Keratinocyte (primary cell): ENCODE results near the gene HERC2. TPM values are rescaled to one million over a fixed set of nuclear protein-coding genes. Genes with fewer than 3 reads are reported as not detected.
"Not testable (repeated sequence)": the region's sequence is repeated elsewhere in the genome, so short reads cannot be mapped to it uniquely, and the experiment has no call there.

Source experiments
- DNase-seq: peaks from one replicate; pipeline ENCODE4 v3.0.0-alpha.2; 2011; ENCODE audit warnings: low read depth, missing footprints, low spot score
- FAIRE-seq: peaks from 2 replicates; lab custom pipeline; 2011; peaks lifted over from hg19 to GRCh38; lab: Jason Lieb, UNC
- H2AFZ ChIP-seq: 2 replicates; pipeline ENCODE4 v1.6.0; 2012; ENCODE audit warnings: low read length, control low read depth, inconsistent platforms; ENCODE audit not compliant: control insufficient read depth
- H3K27ac ChIP-seq: 2 replicates; pipeline ENCODE4 v1.5.1; 2011; ENCODE audit warnings: low read length; ENCODE audit not compliant: control insufficient read depth, insufficient read depth
- H3K27me3 ChIP-seq: 3 replicates; pipeline ENCODE4 v1.6.0; 2011; ENCODE audit warnings: low read length; ENCODE audit not compliant: control insufficient read depth, insufficient read depth; ENCODE audit errors: extremely low read depth
- H3K36me3 ChIP-seq, 2 experiments: 2 replicates in 1 of 2; 3 replicates in 1 of 2; pipeline ENCODE4 v1.5.1; 2011; ENCODE audit warnings: low read length in 2 of 2, mild to moderate bottlenecking in 1 of 2; ENCODE audit not compliant: control insufficient read depth in 2 of 2, insufficient read depth in 2 of 2; ENCODE audit errors: extremely low read depth in 1 of 2
- H3K4me1 ChIP-seq: 3 replicates; pipeline ENCODE4 v1.5.1; 2011; ENCODE audit warnings: low read length; ENCODE audit not compliant: control insufficient read depth, insufficient read depth; ENCODE audit errors: extremely low read depth
- H3K4me2 ChIP-seq: 3 replicates; pipeline ENCODE4 v1.6.0; 2011; ENCODE audit warnings: low read depth, low read length; ENCODE audit not compliant: control insufficient read depth, insufficient read depth; ENCODE audit errors: extremely low read depth
- H3K4me3 ChIP-seq, 3 experiments: fragments of 200-600 bp in 1 of 3; sonication (generic) in 1 of 3; 2 replicates in 2 of 3; 3 replicates in 1 of 3; pipeline ENCODE4 v1.5.1; 2011 to 2016; ENCODE audit warnings: low read length in 3 of 3, mild to moderate bottlenecking in 3 of 3, control low read depth in 2 of 3, inconsistent platforms in 1 of 3, low read depth in 1 of 3, mixed read lengths in 1 of 3, mixed run types in 1 of 3, moderate library complexity in 1 of 3; ENCODE audit not compliant: control insufficient read depth in 2 of 3, insufficient read depth in 2 of 3; ENCODE audit errors: extremely low read depth in 1 of 3
- H3K79me2 ChIP-seq: 2 replicates; pipeline ENCODE4 v1.6.0; 2012; ENCODE audit warnings: low read length; ENCODE audit not compliant: control insufficient read depth, insufficient read depth
- H3K9ac ChIP-seq: 3 replicates; pipeline ENCODE4 v1.6.0; 2011; ENCODE audit warnings: low read length; ENCODE audit not compliant: control insufficient read depth, insufficient read depth; ENCODE audit errors: extremely low read depth
- H3K9me1 ChIP-seq: 3 replicates; pipeline ENCODE4 v1.6.0; 2011; ENCODE audit warnings: low read length; ENCODE audit not compliant: control insufficient read depth, insufficient read depth; ENCODE audit errors: extremely low read depth
- H3K9me3 ChIP-seq: 2 replicates; pipeline ENCODE4 v1.5.1; 2012; ENCODE audit warnings: low read depth, low read length; ENCODE audit not compliant: control insufficient read depth
- H4K20me1 ChIP-seq: 3 replicates; pipeline ENCODE4 v1.6.0; 2011; ENCODE audit warnings: low read length; ENCODE audit not compliant: control insufficient read depth, insufficient read depth; ENCODE audit errors: extremely low read depth
- CTCF ChIP-seq, 3 experiments: IDR thresholded peaks in 1 of 3; conservative IDR thresholded peaks in 1 of 3; optimal IDR thresholded peaks in 1 of 3; 2 replicates in 2 of 3; 3 replicates in 1 of 3; pipeline versions ENCODE3 to v1.5.1; 2011; ENCODE audit warnings: low read length in 3 of 3, mild to moderate bottlenecking in 3 of 3, moderate library complexity in 2 of 3, control low read depth in 1 of 3, inconsistent platforms in 1 of 3; ENCODE audit not compliant: insufficient read depth in 2 of 3; ENCODE audit errors: extremely low read depth in 1 of 3
- EZH2 ChIP-seq: IDR thresholded peaks from one replicate; pipeline ENCODE4 v1.6.1; 2012; ENCODE audit warnings: inconsistent platforms, mild to moderate bottlenecking, low read length, moderate library complexity
- dilution Hi-C: fragments of 300-500 bp; cut with MboI; formaldehyde crosslinking; loops from one replicate; pipeline ENCODE4 v1.7.0; 2020; ENCODE audit warnings: low sequenced_read_pairs; ENCODE audit not compliant: extremely low pct_ligation_motif_present
- polyA plus RNA-seq, 5 experiments: library from polyadenylated mRNA; depleted of rRNA in 3 of 5; stranded (reverse) in 3 of 5; stranded (forward) in 1 of 5; unstranded in 1 of 5; fragments of >200 nt; gene quantifications; 1 replicate in 1 of 5; 2 replicates in 3 of 5; 3 replicates in 1 of 5; pipeline versions ENCODE4 v1.2.1 to v1.2.3, GENCODE V29; 2011 to 2012; ENCODE audit warnings: missing spikeins in 2 of 5, low read depth in 1 of 5, low replicate concordance in 1 of 5

Gene HERC2
- polyA plus RNA-seq, 1 donor (not counting 4 experiments of a cell fraction or from before 2014, with no cell fraction given), result 12.4 TPM

- H3K4me2 ChIP-seq, H3K9ac ChIP-seq, DNase-seq, H3K4me3 ChIP-seq, H3K27me3 ChIP-seq, H3K36me3 ChIP-seq, H3K27ac ChIP-seq, FAIRE-seq, H3K4me1 ChIP-seq, H3K79me2 ChIP-seq, H4K20me1 ChIP-seq, dilution Hi-C loops, H3K9me3 ChIP-seq, H3K9me1 ChIP-seq, H2AFZ ChIP-seq: not testable (repeated sequence)
These were observed 27.4 kb downstream of the HERC2 start for GRCh38 chr15:28294560-28294959.

GRCh38 chr15:28289694-28290463, 32.1 kb downstream of the HERC2 start:
- DNase-seq, result no peak
- TF ChIP-seq CTCF (optimal IDR thresholded peaks at IDR 0.05 in 1 of 3, IDR thresholded peaks at IDR 0.05 in 1 of 3, conservative IDR thresholded peaks at IDR 0.05 in 1 of 3; ENCODE audit: extremely low read depth in 1 of 3, insufficient read depth in 2 of 3, low read length in 3 of 3), result no peak
- no peak for TF ChIP-seq EZH2
- Histone ChIP-seq H3K27ac (no peak overlapping the region), H3K79me2 (peaks cover 2% of the 10 kb centered on the region), H2AFZ (no peak overlapping the region), H3K4me1 (no peaks in the 10 kb centered on the region), H3K9ac (no peak overlapping the region), H3K9me1 (no peaks in the 10 kb centered on the region), H3K36me3 (peaks cover 0 to 5% of the 10 kb centered on the region in 2 experiments), H3K4me3 (no peak overlapping the region), H3K27me3 (no peaks in the 10 kb centered on the region), H3K9me3 (no peaks in the 10 kb centered on the region), H4K20me1 (no peaks in the 10 kb centered on the region), H3K4me2 (no peak overlapping the region)
- dilution Hi-C loops, result no loop called here
- no peak for FAIRE-seq

- H3K4me1 ChIP-seq, DNase-seq, FAIRE-seq, H3K36me3 ChIP-seq, H3K27me3 ChIP-seq, H3K4me3 ChIP-seq, H3K79me2 ChIP-seq, H4K20me1 ChIP-seq, dilution Hi-C loops, H3K27ac ChIP-seq, H2AFZ ChIP-seq, H3K9me3 ChIP-seq, H3K9ac ChIP-seq, H3K4me2 ChIP-seq, H3K9me1 ChIP-seq: not testable (repeated sequence)
These were observed 32.9 kb downstream of the HERC2 start for GRCh38 chr15:28288830-28289693.

GRCh38 chr15:28286659-28287058, 35.3 kb downstream of the HERC2 start:
- H3K79me2 ChIP-seq, result peaks cover 20% of the 10 kb centered on the region
- FAIRE-seq, H3K27ac ChIP-seq, H3K4me1 ChIP-seq, DNase-seq, H3K27me3 ChIP-seq, H3K9ac ChIP-seq, H3K9me1 ChIP-seq, H4K20me1 ChIP-seq, H3K4me3 ChIP-seq, H3K4me2 ChIP-seq, H3K36me3 ChIP-seq, H3K9me3 ChIP-seq, H2AFZ ChIP-seq, dilution Hi-C loops: not testable (repeated sequence)
